GM21367 (cell line): ENCODE results near the gene KCNQ1.

Source experiments
- ATAC-seq: cut with Tn5 transposase; IDR thresholded peaks from one replicate; pipeline ENCODE4 v1.9.1; 2021; ENCODE audit not compliant: unreplicated experiment

KCNQ1 gene

GRCh38 chr11:2549080-2549479, 104.3 kb downstream of the KCNQ1 start:
- ATAC-seq = no peak

- ATAC-seq = no peak
Measured at GRCh38 chr11:2549491-2549875, 104.7 kb downstream of the KCNQ1 start.

GRCh38 chr11:2549876-2550605, 105.2 kb downstream of the KCNQ1 start:
- no peak for ATAC-seq

- ATAC-seq = no peak
Measured at GRCh38 chr11:2550606-2550970, 105.8 kb downstream of the KCNQ1 start.

- ATAC-seq = no peak
Measured at GRCh38 chr11:2551131-2551530, 106.3 kb downstream of the KCNQ1 start.

- no peak for ATAC-seq
Measured at GRCh38 chr11:2552210-2552609, 107.4 kb downstream of the KCNQ1 start.

GRCh38 chr11:2553198-2553597, 108.4 kb downstream of the KCNQ1 start:
- ATAC-seq = no peak

- no peak for ATAC-seq
Measured at GRCh38 chr11:2553886-2554285, 109.1 kb downstream of the KCNQ1 start.

GRCh38 chr11:2554338-2555207, 109.8 kb downstream of the KCNQ1 start:
- no peak for ATAC-seq

- no peak for ATAC-seq
Measured at GRCh38 chr11:2555336-2555735, 110.5 kb downstream of the KCNQ1 start.

GRCh38 chr11:2555891-2556290, 111.1 kb downstream of the KCNQ1 start:
- no peak for ATAC-seq

GRCh38 chr11:2557381-2557780, 112.6 kb downstream of the KCNQ1 start:
- no peak for ATAC-seq

- no peak for ATAC-seq
Measured at GRCh38 chr11:2558397-2558796, 113.6 kb downstream of the KCNQ1 start.

- no peak for ATAC-seq
Measured at GRCh38 chr11:2558861-2559526, 114.2 kb downstream of the KCNQ1 start.

GRCh38 chr11:2559527-2560311, 114.9 kb downstream of the KCNQ1 start:
- ATAC-seq = no peak

GRCh38 chr11:2561696-2562581, 117.1 kb downstream of the KCNQ1 start:
- ATAC-seq = no peak

- ATAC-seq = no peak
Measured at GRCh38 chr11:2562890-2563212, 118.0 kb downstream of the KCNQ1 start.

- ATAC-seq = no peak
Measured at GRCh38 chr11:2563213-2564007, 118.6 kb downstream of the KCNQ1 start.

GRCh38 chr11:2564008-2564530, 119.3 kb downstream of the KCNQ1 start:
- no peak for ATAC-seq
